Loucy (cell line): ENCODE results near the gene FFAR4.

ENCODE experiments used
- H2AFZ ChIP-seq: fragments of 200-600 bp; sonication (generic); 2 replicates; pipeline ENCODE4 v1.6.0; 2016; ENCODE audit warnings: antibody characterized with exemption, mild to moderate bottlenecking, low read length, moderate library complexity
- H3F3A ChIP-seq: fragments of 200-600 bp; 2 replicates; pipeline ENCODE4 v1.6.0; 2016; ENCODE audit warnings: antibody characterized with exemption, low read depth, mild to moderate bottlenecking
- H3K27me3 ChIP-seq: fragments of 200-600 bp; sonication (generic); 2 replicates; pipeline ENCODE4 v1.6.1; 2014; ENCODE audit warnings: low read length, mild to moderate bottlenecking; ENCODE audit not compliant: insufficient read depth, poor library complexity, severe bottlenecking
- H3K36me3 ChIP-seq: fragments of 200-600 bp; sonication (generic); 2 replicates; pipeline ENCODE4 v1.6.1; 2016; ENCODE audit warnings: low read length; ENCODE audit not compliant: insufficient read depth
- H3K4me1 ChIP-seq: fragments of 200-600 bp; sonication (generic); 2 replicates; pipeline ENCODE4 v1.5.1; 2014; ENCODE audit warnings: low read length, mild to moderate bottlenecking; ENCODE audit not compliant: insufficient read depth, poor library complexity, severe bottlenecking
- H3K4me2 ChIP-seq: fragments of 200-600 bp; sonication (generic); 2 replicates; pipeline ENCODE4 v1.6.0; 2014; ENCODE audit warnings: antibody characterized with exemption, low read length, low read depth, mild to moderate bottlenecking; ENCODE audit not compliant: poor library complexity, severe bottlenecking
- H3K4me3 ChIP-seq: fragments of 200-600 bp; sonication (generic); 2 replicates; pipeline ENCODE4 v1.5.1; 2014; ENCODE audit warnings: low read length, mild to moderate bottlenecking, mixed read lengths; ENCODE audit not compliant: poor library complexity, severe bottlenecking
- H3K79me2 ChIP-seq: fragments of 200-600 bp; sonication (generic); 2 replicates; pipeline ENCODE4 v1.6.1; 2014; ENCODE audit warnings: low read length; ENCODE audit not compliant: insufficient read depth
- H3K9ac ChIP-seq: fragments of 200-600 bp; sonication (generic); 2 replicates; pipeline ENCODE4 v1.6.0; 2014; ENCODE audit warnings: mild to moderate bottlenecking, low read depth, low read length, moderate library complexity; ENCODE audit not compliant: poor library complexity, severe bottlenecking
- H3K9me2 ChIP-seq: fragments of 200-600 bp; sonication (generic); replicated peaks from 2 replicates; pipeline ENCODE4 v1.6.1; 2016; ENCODE audit warnings: low read depth, low read length, mixed read lengths
- H3K9me3 ChIP-seq: fragments of 200-600 bp; sonication (generic); 2 replicates; pipeline ENCODE4 v1.6.1; 2014; ENCODE audit warnings: mild to moderate bottlenecking, antibody characterized with exemption, low read length, low read depth; ENCODE audit not compliant: insufficient read depth
- H4K20me1 ChIP-seq: fragments of 200-600 bp; sonication (generic); 2 replicates; pipeline ENCODE4 v1.6.0; 2014; ENCODE audit warnings: antibody characterized with exemption, low read length, mild to moderate bottlenecking; ENCODE audit not compliant: insufficient read depth, poor library complexity, severe bottlenecking
- CTCF ChIP-seq: fragments of 200-600 bp; sonication (generic); conservative IDR thresholded peaks from 2 replicates; pipeline ENCODE4 v1.5.1; 2014; ENCODE audit warnings: mild to moderate bottlenecking, antibody characterized with exemption, low read length
- EZH2phosphoT487 ChIP-seq: fragments of 200-600 bp; IDR thresholded peaks from 2 replicates; pipeline ENCODE4 v1.6.1; 2018; ENCODE audit warnings: antibody characterized with exemption, mild to moderate bottlenecking, moderate library complexity, borderline replicate concordance

Gene FFAR4

DNA sequence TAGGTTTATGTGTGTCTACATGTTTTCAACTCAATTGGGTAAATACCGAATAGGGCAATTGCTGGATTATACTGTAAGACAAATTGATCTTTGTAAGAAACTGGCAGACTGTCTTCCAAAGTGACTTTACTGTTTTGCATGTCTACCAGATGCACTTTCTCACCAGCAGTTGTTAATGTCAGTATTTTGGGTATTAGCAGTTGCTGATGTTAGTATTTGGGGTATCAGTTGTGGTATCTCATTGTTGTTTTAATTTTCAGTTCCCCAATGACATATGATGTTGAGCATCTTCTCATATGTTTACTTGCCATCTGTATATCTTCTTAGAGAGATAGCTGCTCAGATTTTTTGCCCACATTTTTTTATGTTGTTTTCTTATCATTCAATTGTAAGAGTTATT, 56.5 kb downstream of the FFAR4 start:
- Histone ChIP-seq H3K9me2 (no peaks in the 10 kb centered on the region), H3K4me3 (no peak overlapping the region), H3K36me3 (no peaks in the 10 kb centered on the region), H3K9ac (no peak overlapping the region), H3K4me2 (no peak overlapping the region), H3F3A (no peaks in the 10 kb centered on the region), H3K27me3 (no peaks in the 10 kb centered on the region), H2AFZ (no peak overlapping the region), H4K20me1 (no peaks in the 10 kb centered on the region), H3K4me1 (no peaks in the 10 kb centered on the region), H3K79me2 (no peaks in the 10 kb centered on the region), H3K9me3 (no peaks in the 10 kb centered on the region)
- no peak for TF ChIP-seq EZH2phosphoT487
- no peak for TF ChIP-seq CTCF

GRCh38 chr10:93628858-93629257, 62.4 kb downstream of the FFAR4 start:
- Histone ChIP-seq H4K20me1 (no peaks in the 10 kb centered on the region), H3F3A (no peaks in the 10 kb centered on the region), H3K27me3 (no peaks in the 10 kb centered on the region), H3K4me2 (no peak overlapping the region), H2AFZ (no peak overlapping the region), H3K4me3 (no peak overlapping the region), H3K9ac (no peak overlapping the region), H3K79me2 (no peaks in the 10 kb centered on the region), H3K36me3 (no peaks in the 10 kb centered on the region), H3K9me3 (no peaks in the 10 kb centered on the region), H3K4me1 (no peaks in the 10 kb centered on the region), H3K9me2 (no peaks in the 10 kb centered on the region)
- no peak for TF ChIP-seq EZH2phosphoT487
- TF ChIP-seq CTCF, result no peak

- H3K4me3 ChIP-seq, result no peak overlapping the region
- no peaks in the 10 kb centered on the region for H3K9me2 ChIP-seq
- H3K79me2 ChIP-seq, result no peaks in the 10 kb centered on the region
- H3K9me3 ChIP-seq, result no peaks in the 10 kb centered on the region
- no peaks in the 10 kb centered on the region for H3K4me1 ChIP-seq
- H2AFZ ChIP-seq, result no peak overlapping the region
- H3K36me3 ChIP-seq, result no peaks in the 10 kb centered on the region
- no peaks in the 10 kb centered on the region for H3F3A ChIP-seq
- H3K9ac ChIP-seq, result no peak overlapping the region
- no peak for TF ChIP-seq CTCF
- TF ChIP-seq EZH2phosphoT487, result no peak
- no peaks in the 10 kb centered on the region for H4K20me1 ChIP-seq
- no peak overlapping the region for H3K4me2 ChIP-seq
- H3K27me3 ChIP-seq, result no peaks in the 10 kb centered on the region
Observed at GRCh38 chr10:93629647-93630305, 63.3 kb downstream of the FFAR4 start.
